ENCODE measurements around the gene PIP4K2A.

DNA sequence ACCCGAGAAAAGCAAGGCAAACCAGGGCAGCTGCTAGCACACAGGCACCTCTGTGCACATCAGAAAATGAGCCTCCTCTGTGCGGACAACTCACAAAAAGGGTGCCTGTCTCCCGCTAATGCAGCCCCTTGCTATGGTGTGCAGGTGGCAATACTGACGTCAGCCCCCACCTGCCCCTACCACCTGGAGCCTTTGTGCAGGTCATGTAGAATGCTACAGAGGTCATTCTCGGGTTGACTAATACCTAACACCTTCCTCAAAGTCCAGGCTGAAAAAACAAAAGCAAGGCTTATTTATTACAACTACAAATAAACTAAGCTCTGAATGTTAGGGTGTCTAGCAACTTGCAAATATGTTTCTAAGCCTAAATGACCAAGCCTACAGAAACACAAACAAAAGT is 13.9 kb downstream of the PIP4K2A start:
- TF ChIP-seq POLR2AphosphoS5 (IDR thresholded peaks at IDR 0.05): no peak
- TF ChIP-seq, protein P1, sequence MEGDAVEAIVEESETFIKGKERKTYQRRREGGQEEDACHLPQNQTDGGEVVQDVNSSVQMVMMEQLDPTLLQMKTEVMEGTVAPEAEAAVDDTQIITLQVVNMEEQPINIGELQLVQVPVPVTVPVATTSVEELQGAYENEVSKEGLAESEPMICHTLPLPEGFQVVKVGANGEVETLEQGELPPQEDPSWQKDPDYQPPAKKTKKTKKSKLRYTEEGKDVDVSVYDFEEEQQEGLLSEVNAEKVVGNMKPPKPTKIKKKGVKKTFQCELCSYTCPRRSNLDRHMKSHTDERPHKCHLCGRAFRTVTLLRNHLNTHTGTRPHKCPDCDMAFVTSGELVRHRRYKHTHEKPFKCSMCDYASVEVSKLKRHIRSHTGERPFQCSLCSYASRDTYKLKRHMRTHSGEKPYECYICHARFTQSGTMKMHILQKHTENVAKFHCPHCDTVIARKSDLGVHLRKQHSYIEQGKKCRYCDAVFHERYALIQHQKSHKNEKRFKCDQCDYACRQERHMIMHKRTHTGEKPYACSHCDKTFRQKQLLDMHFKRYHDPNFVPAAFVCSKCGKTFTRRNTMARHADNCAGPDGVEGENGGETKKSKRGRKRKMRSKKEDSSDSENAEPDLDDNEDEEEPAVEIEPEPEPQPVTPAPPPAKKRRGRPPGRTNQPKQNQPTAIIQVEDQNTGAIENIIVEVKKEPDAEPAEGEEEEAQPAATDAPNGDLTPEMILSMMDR (IDR thresholded peaks at IDR 0.05): no peak
- no peak for TF ChIP-seq POLR2A (IDR thresholded peaks at IDR 0.05)
- TF ChIP-seq EP300 (IDR thresholded peaks at IDR 0.05): no peak
